Embryonic facial prominence (tissue), 1 donor: ENCODE data around the gene TMEM187.
A peak's percentile ranks its signal among the peaks of the same experiment; 100 is the strongest.
"Not testable (repeated sequence)": the region's sequence is repeated elsewhere in the genome, so short reads cannot be mapped to it uniquely, and the experiment has no call there.

Experiments used
- DNase-seq: peaks from one replicate; pipeline ENCODE4 v3.0.0-alpha.2; 2016; ENCODE audit errors: extremely low spot score

Gene TMEM187

DNA sequence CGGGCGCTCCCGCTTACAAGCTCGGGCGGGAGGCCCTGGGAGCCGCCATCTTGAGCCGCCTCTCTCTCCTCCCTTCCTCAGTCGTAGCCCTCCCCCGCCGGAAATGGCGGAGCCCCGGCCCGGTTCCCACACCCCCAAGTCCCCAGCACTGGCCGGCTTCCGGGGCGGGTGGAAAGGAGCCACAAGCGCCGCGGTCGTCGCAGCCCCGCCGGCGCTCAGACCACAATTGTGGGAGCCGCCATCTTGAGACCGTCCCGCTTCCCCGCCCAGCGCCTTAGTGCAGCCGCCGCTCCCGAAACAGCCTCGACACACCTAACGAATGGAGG, 1.5 kb upstream of the TMEM187 start:
- peak; percentile 63 for DNase-seq

DNA sequence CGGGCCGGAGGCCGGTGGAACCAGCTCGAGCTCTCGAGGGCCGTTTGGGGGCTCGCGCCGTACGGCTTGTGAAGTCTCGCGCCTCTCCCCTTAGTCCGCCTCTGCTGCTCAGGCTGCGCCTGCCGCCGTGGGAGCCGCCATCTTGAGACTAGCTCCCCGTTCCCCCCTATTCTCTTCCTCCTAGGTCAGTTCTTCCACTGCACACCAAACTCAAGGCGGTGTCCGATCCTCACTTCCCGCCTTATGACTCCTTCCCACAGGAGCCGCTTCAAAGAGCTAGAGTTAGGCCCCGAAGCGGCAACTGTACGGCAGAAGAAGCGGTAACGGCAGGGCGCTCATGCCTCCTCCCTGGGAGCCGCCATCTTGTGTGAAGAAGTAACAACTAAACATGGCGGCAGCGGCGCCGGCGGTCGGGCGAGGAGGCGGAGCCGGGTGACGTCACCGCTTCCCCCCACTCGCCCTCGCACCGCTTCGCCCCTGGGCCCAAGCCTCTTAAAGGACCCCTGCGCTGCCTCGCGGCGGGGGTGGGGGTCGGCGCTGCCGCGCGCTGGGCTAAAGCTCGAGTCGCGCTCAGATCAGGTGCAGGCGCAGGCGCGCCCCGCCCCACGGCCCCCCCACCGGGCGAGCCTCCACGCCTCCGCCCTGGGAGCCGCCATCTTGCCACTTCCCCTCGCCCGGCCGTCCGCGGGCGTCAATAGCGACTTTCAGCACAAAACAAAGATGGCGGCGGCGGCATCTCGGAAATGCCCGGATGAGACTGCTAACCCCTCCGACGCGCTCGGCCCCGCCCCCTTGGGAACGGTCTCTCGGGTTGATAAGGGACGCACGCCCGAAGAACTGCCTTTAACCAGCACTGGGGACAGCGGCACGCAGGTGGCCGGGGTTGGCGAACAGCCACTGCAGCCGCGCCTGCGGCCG, 845 bp upstream of the TMEM187 start, which contains the start of gene HCFC1:
HCFC1 (minus strand) TSS at position 369 of the 918 bp plus-strand sequence. CDS start 978 bp downstream, outside the sequence.
- peak; percentile 88 for DNase-seq

DNA sequence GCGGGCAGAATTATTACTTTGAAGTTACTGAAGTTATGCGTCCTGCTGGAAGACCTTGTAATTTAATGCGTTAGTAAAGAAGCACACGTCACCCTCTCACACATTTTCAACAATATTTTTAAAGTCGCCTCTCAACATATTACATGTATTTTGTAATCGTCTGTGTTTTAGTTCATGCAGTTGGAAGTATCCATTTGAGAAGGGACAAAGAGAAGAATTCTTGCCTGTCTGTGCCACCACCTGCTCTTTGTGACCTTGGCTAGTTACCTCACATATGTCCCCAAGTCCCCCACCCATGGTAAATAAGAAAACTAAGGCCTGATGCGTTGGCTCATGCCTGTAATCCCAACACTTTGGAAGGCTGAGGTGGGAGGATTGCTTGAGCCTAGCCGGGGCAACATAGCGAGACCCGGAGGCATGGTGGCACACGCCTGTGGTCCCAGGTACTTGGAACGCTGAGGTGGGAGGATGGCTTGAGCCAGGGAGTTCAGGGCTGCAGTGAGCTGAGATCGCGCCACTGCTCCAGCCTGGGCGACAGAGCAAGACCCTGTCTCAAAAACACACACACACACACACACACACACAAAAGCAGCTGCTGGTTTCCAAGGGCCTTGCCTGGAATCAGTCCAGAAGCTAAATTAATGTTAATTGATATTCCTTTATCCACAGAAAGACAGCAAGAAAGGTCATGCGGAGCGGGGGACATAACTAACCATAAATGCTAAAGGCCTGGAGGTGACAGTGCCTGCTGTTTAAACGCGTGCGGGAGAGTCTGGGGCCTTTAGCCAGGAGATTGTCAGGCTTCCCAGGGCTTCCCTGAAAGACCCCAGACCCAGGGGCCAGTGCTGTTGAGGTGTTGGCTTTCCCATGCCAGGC, 811 bp downstream of the TMEM187 start:
- no peak for DNase-seq

DNA sequence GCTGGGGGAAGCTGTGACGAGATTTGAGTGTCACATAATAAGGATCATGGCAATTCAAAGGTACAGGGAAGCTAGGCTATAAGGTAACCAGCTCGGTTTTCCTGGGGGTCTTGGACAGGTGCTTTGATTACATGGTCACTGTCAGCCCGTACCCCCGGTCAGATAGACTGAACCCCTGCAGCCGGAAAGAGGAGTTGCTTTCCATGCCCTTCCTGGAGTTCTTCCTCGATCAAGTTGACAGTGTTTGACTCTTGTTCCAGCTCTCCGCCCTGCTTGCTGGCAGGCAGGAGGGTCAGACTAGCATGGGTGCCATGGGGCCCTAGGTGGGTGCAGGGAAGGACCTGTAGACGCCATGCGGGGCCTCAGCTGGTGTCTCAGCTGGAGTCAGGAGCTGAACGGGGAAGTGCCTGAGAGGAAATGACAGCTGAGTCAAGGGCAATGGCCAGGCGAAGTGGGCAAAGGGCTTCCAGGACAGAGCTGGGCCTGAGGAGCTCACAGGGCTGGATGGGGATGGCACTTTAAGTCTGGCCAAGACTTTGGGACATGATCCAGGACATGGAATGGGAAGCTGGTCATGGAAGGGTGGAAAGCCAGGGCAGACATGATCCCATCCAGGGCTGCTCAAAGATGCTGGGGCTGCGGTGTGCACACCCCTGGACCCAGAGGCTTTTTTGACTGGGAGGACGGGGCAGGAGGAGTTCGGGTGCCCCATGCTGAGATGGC, 1.6 kb downstream of the TMEM187 start:
- DNase-seq: no peak

DNA sequence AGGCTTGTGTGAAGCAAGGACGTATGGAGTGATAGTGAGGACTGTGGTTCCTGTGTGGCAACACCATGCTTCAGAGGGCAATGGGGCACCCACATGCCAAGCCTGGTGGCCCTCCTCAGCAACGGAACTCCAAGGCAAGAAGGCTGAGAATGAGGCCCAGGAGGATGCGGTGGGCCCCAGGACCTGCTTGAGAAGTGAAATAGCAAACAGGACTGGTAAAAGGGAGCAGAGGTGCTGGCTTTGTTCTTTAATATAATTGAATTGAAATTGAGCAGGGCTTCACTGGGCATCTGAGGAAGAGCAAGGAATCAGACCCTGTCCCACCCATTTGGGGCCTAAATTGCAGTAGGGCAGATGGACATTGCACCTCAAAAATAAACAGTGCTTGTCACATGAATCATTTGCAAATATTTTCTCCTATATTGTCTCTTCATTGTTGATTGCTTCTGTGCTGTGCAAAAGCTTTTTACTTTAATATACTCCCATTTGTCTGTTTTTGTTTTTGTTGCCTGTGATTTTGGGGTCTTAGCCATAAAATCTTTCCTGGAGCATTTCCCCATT, 2.3 kb downstream of the TMEM187 start:
- DNase-seq: no peak

DNA sequence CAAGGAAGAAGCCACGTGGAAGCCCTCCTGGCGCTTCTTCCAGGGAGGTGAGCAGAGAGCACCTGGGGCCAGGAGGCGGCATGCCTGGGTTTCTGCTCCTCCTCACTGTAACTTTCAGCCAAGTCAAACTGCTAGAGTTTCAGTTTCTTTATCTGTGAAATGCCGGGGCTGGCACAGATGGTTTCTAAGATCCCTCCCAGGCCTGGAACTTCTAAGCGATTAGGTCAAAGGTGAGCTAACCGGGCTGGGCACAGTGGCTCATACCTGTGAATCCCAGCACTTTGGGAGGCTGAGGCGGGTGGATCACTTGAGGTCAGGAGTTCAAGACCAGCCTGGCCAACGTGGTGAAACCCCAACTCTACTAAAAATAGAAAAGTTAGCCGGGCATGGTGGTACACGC, 7.8 kb downstream of the TMEM187 start:
- not testable (repeated sequence) for DNase-seq

DNA sequence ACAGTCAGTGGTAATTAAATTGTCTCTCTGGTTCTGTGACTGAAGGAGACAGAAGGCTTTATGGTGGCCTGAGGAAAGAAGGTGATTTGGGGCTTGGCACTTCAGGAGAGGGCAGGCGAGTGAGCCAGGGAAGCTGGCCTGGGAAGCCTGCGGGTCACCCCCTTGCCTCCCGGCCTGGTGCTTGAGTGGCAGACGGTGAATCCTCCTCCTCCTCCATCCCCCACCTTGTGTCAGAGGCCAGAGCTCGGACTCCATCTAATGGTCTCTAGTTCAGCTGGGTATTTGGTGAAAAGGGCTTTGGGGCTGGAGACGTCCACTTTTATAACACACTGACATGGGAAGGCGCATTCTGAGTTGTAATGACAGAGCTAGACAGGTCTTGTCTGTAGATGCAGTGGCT, 8.7 kb downstream of the TMEM187 start:
- no peak for DNase-seq

DNA sequence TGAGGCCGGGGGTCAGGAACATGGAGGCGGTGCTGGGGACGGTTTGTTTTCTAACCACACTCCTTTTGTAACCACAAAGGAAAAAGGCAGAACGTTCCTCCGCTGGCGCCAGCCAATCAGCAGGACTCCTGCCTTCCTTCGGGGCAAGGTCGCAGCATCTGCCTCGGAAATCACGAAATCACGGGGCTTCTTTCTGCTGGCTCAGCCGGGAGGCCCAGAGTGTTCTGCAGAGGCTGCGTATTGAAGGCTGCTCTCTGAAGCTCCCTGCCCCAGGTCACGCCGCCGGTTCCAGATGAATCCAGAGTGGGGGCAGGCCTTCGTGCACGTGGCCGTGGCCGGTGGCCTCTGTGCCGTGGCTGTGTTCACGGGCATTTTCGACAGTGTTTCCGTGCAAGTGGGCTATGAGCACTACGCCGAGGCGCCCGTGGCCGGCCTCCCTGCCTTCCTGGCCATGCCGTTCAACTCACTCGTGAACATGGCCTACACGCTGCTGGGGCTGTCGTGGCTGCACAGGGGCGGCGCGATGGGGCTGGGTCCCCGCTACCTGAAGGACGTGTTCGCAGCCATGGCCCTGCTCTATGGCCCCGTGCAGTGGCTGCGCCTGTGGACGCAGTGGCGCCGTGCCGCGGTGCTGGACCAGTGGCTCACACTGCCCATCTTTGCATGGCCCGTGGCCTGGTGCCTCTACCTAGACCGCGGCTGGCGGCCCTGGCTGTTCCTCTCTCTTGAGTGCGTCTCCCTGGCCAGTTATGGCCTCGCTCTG, 9.4 kb downstream of the TMEM187 start:
- DNase-seq: no peak

DNA sequence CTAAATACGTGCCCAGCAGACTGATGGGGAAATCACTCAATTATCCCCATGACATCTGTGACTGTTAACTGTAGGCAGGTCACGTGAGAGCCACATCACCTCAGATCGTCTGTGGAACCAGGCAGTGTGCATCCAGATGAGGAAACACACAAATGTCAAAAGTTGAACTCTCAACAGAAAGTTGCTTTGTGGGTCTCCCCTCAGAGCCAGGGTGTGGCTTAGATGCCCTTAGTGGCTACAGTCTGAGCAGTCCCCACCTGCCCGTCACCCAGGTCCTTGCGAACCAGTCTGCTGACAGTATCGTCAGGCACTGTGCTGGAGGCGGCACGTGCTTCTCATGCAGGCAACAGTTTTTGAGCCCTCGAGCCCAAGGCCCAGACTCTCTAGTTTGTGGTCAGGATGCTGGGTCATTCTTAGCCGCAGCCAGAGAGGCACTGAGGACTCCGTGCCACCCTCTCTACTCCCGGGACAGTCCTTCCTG, 10.8 kb downstream of the TMEM187 start:
- DNase-seq: no peak

DNA sequence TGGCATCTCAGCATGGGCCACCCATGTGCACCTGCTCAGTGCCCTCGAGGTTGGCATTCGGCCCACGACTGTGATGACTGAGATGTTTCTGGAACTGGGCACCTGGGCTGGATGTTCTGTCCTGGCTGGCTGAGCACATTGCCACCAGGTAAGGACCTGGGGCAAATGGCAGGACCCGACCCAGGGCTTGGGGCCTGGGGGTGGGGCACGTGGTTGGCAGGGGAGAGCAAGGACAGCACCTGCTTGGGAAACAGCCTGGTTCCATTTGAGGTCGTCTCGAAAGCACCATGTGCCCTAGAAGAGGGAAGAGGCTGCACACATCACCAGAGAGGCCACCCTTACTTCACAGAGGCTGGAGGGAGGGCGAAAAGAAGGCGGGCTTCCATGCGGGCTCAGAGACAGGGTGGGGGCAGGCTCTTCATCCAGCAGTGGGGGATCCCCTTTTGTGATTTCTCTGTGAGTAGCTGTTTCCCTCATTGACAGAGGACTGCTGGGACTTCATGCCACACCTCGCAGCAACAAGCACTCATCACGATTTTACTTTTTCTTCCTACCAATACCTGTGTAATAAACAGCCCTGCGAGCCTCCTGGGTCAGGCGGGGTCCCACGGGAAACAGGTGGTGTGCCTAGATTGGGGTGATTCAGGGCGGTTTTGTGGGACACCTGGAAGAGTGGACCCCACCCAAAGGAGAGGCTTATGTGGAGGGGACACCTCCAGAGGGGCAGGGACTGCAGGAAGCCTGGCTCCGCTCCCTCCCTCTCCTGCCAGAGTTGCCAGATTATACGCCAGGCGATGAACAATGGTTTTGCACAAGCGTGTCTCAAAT, 12.0 kb downstream of the TMEM187 start:
- no peak for DNase-seq

DNA sequence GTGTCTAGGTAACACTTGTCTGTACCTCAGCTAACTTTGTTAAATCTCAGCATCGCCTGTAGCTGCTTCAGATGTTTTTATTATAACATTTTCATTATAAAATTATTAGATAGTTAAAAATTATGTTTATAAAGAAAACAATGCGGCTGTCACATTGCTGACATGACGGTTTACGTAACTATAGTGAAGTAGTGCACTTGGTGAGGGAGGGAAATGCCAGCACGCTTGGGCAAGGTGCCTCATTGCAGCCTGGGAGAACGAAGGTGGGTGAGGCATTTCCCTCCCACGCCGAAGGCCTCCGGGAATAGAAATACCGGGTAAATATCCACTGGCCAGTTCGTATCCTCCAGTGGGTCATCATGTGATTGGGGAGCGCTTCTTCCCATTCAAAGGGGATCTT, 15.9 kb downstream of the TMEM187 start:
- DNase-seq: no peak

DNA sequence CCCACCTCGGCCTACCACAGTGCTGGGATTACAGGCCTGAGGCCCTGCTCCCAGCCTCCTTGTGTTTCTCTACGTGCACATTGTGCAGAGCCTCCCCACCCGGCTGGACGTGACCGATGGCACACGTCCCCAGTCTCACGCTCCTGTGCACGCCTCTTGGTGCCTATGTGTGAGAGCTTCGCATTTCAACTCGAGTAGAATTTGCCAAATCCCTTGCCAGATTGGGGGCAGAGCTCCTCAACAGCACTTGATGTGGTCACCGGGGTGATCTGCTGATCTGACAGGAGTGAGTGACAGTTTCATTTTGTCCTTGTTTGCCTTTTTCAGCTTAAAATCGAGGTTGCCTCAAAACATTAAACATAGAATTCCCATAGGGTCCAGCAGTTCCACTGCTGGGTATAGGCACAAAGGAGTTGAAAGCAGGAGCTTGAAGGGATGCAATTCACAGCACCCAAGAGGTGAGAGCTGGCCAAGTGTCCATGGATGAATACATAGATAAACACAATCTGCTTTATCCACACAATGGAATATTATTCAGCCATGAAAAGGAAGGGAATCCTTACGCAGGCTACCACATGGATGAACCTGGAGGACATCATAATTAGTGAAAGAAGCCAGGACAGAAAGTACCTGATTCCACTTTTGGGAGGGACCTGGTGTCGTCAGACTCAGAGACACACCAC, 17.6 kb downstream of the TMEM187 start:
- no peak for DNase-seq

DNA sequence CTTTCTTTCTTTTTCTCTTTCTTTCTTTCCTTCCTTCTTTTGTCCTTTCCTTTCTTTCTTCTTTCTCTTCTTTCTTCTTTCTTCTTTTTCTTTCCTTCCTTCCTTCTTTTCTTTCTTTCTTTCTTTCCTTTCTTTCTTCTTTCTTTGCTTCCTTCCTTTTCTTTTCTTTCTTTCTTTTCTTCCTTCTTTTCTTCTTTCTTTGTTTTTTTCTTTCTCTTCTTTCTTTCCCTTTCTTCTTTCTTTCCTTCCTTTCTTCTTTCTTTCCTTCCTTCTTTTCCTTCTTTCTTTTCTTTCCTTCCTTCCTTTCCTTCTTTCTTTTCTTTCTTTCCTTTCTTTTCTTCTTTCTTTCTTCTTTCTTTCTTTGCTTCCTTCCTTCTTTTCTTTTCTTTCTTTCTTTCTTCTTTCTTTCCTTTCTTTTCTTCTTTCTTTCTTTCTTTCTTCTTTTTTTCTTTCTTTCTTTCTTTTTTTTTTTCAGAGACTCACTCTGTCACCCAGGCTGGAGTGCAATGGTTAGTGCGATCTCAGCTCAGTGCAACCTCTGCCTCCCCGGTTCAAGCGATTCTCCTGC, 18.5 kb downstream of the TMEM187 start:
- DNase-seq: no peak

DNA sequence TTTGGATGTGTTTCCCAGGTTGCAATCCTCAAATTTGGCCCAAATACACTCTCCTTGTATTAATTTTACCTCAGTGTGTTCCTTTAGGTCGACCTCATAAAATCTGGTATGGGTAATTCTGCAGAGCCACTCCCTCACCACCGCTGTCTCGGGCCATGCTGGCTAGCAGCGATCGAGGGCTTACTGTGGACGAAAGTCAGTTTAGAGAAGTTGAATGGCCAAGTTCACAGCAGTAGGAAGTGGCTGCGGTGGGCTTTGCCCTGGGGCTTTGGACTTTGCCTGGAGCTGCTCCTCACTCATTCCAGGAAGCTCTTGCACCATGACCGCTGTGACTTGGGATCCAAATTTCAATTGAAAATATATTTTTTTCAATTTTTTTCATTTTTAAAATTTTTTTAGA, 19.6 kb downstream of the TMEM187 start:
- DNase-seq: no peak

DNA sequence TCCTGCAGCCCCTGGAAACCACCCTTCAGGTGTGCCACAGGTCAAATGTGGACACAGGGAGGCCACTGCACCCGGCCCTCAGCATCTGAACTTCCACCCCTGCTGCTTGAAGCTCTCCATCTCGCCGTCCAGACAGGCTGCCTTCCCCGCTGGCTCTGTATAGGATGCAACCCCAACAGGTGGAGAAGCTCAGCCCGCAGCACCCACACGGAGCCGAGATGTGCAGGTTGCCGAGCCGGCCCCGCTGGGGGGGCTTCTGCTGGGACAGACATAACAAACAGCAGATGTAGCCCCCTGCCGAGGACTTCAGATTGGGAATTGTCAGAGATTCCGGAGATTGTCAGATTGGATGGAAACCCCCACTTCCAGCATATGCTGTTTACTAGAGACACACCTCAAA, 20.5 kb downstream of the TMEM187 start:
- no peak for DNase-seq

DNA sequence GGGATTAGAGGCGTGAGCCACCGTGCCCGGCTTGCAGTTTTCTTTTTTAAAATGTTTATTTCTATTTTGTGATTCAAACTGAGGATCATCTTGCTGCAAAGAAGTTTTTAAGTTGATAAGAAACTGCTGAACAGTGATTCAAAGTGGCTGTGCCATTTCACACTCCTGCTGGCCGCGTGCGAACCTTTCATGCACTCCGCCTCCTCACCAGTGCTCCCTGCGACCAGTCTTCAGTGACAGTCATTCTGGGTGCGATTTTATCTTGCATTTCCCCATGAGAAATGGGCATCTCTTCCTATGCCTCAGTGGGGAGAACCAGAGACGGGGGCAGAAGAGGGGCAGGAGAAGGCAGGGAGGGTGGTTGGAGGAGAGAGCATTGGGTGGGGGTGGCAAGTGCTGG, 21.4 kb downstream of the TMEM187 start:
- DNase-seq: no peak

DNA sequence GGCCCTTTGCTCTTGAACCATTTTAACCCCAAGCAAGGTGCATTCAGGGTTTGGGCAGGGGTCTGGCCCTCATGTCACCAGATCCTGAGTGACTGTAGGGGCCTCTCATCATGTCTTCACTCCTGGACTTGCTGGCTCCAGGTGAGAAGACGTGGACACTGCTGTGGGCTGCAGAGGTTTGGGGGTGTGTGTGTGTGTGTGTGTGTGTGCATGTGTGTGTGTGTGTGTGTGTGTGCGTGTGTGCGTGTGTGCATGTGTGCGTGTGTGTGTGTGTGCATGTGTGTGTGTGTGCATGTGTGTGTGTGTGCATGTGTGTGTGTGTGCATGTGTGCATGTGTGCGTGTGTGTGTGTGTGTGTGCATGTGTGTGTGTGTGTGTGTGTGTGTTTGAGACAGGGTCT, 21.8 kb downstream of the TMEM187 start:
- DNase-seq: not testable (repeated sequence)

DNA sequence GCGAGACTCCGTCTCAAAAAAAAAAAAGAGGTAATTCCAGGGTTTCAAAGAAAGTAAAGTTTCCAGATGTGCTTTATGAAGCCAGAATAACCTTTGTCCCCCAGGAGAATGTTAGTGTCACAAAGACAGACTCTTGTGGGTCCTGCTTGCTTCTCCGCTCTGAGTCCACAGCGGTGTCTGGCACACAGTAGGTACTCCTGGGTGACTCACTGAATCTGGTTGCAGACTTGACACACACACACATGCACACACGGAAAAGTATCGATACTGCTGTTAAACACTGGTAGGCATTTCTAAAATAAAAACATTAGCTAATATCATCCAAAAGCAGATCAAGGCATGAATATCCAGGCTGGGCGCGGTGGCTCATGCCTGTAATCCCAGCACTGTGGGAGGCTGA, 22.9 kb downstream of the TMEM187 start:
- DNase-seq: no peak
